ENCODE measurements around the gene SMIM38.

SMIM38 gene

GRCh38 chr11:69204246-69204940, 48.7 kb downstream of the SMIM38 start:
- no peak for DNase-seq

- no peak for DNase-seq
Measured at GRCh38 chr11:69204941-69205742, 49.4 kb downstream of the SMIM38 start.

All from fibroblast of skin of scalp (primary cell).